SK-N-SH treated with all-trans-retinoic acid at 6 μM for 48 hours (cell line): ENCODE data around the gene CLDN20.

Experiments
- OSR1 ChIP-seq: fragments of 250-450 bp; sonication (Bioruptor Pico); IDR thresholded peaks from 2 replicates; pipeline ENCODE4 v1.8.0; 2022; ENCODE audit warnings: moderate library complexity, mild to moderate bottlenecking, inconsistent platforms
- ZNF565 ChIP-seq: fragments of 450-650 bp; formaldehyde crosslinking; conservative IDR thresholded peaks from 2 replicates; pipeline ENCODE4 v1.5.0; 2020; ENCODE audit warnings: low read depth, mild to moderate bottlenecking, moderate library complexity

DNA sequence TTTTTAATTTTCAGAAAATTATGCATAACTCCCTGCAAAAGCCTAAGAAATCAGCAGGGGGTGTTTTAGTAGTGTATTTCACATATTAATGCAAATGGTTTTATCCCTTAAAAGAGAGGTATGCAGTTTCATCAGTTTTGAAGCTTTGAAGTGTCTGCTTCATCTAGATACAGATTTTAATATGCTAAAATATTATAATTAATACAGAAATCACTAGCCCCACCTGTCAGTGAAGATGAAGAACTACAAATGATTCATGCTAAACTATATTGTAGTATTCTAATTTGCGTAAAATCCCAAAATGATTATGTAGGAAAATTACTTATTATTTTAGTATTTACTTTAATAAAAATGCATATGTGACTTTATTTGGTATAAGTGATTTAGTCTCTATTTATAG, 53.4 kb downstream of the CLDN20 start:
- TF ChIP-seq ZNF565 (CRISPR knock-in tag) (no peak), OSR1 (no peak)
